GM23248 (cell line): ENCODE measurements around the gene ZFP69. TPM values are rescaled to one million over a fixed set of nuclear protein-coding genes. Genes with fewer than 3 reads are reported as not detected.

Experiments
- DNase-seq: peaks from one replicate; pipeline ENCODE4 v3.0.0-alpha.2; 2015
- H2AFZ ChIP-seq: fragments of 200-600 bp; sonication (generic); 2 replicates; pipeline ENCODE4 v1.6.1; 2016; ENCODE audit warnings: antibody characterized with exemption
- H3F3A ChIP-seq: fragments of 200-600 bp; sonication (generic); 2 replicates; pipeline ENCODE4 v1.6.1; 2016; ENCODE audit warnings: mild to moderate bottlenecking, antibody characterized with exemption, mixed run types; ENCODE audit not compliant: insufficient read depth
- H3K27ac ChIP-seq: fragments of 200-600 bp; sonication (generic); 2 replicates; pipeline ENCODE4 v1.5.1; 2016; ENCODE audit warnings: mild to moderate bottlenecking
- H3K27me3 ChIP-seq: fragments of 200-600 bp; sonication (generic); replicated peaks from 2 replicates; pipeline ENCODE4 v1.6.1; 2016; ENCODE audit warnings: mild to moderate bottlenecking; ENCODE audit not compliant: insufficient read depth
- H3K36me3 ChIP-seq: fragments of 200-600 bp; sonication (generic); 2 replicates; pipeline ENCODE4 v1.6.1; 2016; ENCODE audit warnings: low read depth, mild to moderate bottlenecking
- H3K4me1 ChIP-seq: fragments of 200-600 bp; sonication (generic); 2 replicates; pipeline ENCODE4 v1.6.1; 2016; ENCODE audit warnings: mild to moderate bottlenecking; ENCODE audit not compliant: insufficient read depth
- H3K4me2 ChIP-seq: fragments of 200-600 bp; sonication (generic); one replicate; pipeline ENCODE4 v1.6.1; 2016; ENCODE audit warnings: mild to moderate bottlenecking; ENCODE audit not compliant: unreplicated experiment
- H3K4me3 ChIP-seq: fragments of 200-600 bp; sonication (generic); 2 replicates; pipeline ENCODE4 v1.5.1; 2016; ENCODE audit warnings: mild to moderate bottlenecking
- H3K79me2 ChIP-seq: fragments of 200-600 bp; sonication (generic); 2 replicates; pipeline ENCODE4 v1.6.1; 2016; ENCODE audit warnings: mild to moderate bottlenecking; ENCODE audit not compliant: insufficient read depth
- H3K9ac ChIP-seq: fragments of 200-600 bp; sonication (generic); 2 replicates; pipeline ENCODE4 v1.6.1; 2016; ENCODE audit warnings: mild to moderate bottlenecking
- H3K9me2 ChIP-seq: fragments of 200-600 bp; sonication (generic); 2 replicates; pipeline ENCODE4 v1.6.1; 2016; ENCODE audit warnings: mixed run types, mild to moderate bottlenecking, moderate library complexity; ENCODE audit not compliant: insufficient read depth
- H3K9me3 ChIP-seq: fragments of 200-600 bp; sonication (generic); one replicate; pipeline ENCODE4 v1.6.1; 2017; ENCODE audit warnings: low read depth
- H4K20me1 ChIP-seq: fragments of 200-600 bp; sonication (generic); 2 replicates; pipeline ENCODE4 v1.6.0; 2016; ENCODE audit not compliant: insufficient read depth
- EZH2 ChIP-seq: fragments of 200-600 bp; sonication (generic); IDR thresholded peaks from 2 replicates; pipeline ENCODE4 v1.6.1; 2018; ENCODE audit warnings: antibody characterized with exemption, mild to moderate bottlenecking; ENCODE audit not compliant: insufficient read depth, poor library complexity, severe bottlenecking
- EZH2phosphoT487 ChIP-seq: fragments of 200-600 bp; sonication (generic); IDR thresholded peaks from 2 replicates; pipeline ENCODE4 v1.6.1; 2018; ENCODE audit warnings: antibody characterized with exemption, moderate library complexity, mild to moderate bottlenecking, low read depth; ENCODE audit not compliant: insufficient read depth
- WGBS, 2 experiments: methylation state at CpG; one replicate each; pipeline ENCODE4 v1.1.6; 2015 to 2017; ENCODE audit warnings: low lambda C conversion rate in 2 of 2, low coverage in 1 of 2; ENCODE audit errors: missing lambda C conversion rate in 2 of 2; 5-methylcytosine and 5-hydroxymethylcytosine counted together
- in situ Hi-C: fragments of 300-500 bp; cut with MboI; formaldehyde crosslinking; loops from 2 replicates; pipeline ENCODE4 v1.15.0; 2020
- polyA plus RNA-seq: library from polyadenylated mRNA; unstranded; fragments of >200 nt; fragmentation: Nextera tagmentation; extraction: Ambion mirVana; gene quantifications from 2 replicates; pipeline ENCODE4 v1.2.1, GENCODE V29; 2016
- total RNA-seq: library from RNA; depleted of rRNA; stranded (reverse); fragments of >200 nt; shearing (Covaris generic); gene quantifications from 2 replicates; pipeline ENCODE4 v1.2.3, GENCODE V29; 2014

Gene ZFP69
- total and polyA plus RNA-seq, 2 experiments from 2014 or later, result 1.9 to 3.8 TPM

DNA sequence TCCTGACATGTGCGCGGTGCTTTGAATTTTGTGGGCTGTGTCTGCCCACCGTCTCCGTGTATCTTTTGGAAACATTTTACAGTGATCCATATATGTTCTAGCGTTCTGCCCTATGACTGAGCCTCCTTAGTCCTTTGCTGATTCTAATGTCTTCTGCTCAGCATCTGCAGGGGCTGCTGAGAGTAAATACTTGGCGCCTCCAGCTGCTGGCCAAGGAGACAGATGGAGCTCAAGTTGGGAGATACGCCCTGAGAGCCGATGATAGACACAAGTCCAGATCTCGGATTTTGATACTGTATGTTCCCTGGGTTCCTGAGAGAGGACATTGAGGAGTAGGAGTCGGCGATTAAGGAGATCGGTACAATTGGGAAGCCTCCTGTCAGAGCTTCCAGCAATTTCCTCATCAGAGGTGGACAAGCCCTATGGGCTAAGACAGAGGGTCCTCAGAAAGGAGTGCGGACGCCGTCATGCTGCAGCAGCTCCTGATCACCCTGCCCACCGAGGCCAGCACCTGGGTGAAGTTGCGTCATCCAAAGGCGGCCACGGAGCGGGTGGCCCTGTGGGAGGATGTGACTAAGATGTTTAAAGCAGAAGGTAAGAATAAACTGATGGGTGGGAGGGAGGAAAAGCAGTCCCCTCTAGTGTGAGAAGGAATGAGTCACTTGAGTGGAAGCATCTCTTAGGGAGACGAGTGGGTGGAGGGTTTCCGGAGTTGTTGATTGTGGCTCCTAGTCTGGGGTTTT is 26.4 kb upstream of the ZFP69 start:
- no peaks in the 10 kb centered on the region for H3K9me3 ChIP-seq
- H3K4me3 ChIP-seq, result peak overlapping the region; percentile 82
- H3K4me2 ChIP-seq, result peak overlapping the region; percentile 87
- peak; percentile 76 for DNase-seq
- 0 out of 2 replicates have a peak, but pooled peaks cover 4% of the 10 kb centered on the region for H3K4me1 ChIP-seq
- H3K9me2 ChIP-seq, result no peaks in the 10 kb centered on the region
- H3K36me3 ChIP-seq, result peaks cover 13% of the 10 kb centered on the region; the same call in 1 of the 2 replicates
- H3K79me2 ChIP-seq, result peaks cover 31% of the 10 kb centered on the region
- peak overlapping the region; percentile 90 for H3K9ac ChIP-seq
- H3K27me3 ChIP-seq, result no peaks in the 10 kb centered on the region
- in situ Hi-C loops, result no loop called here
- peak overlapping the region; percentile 95 for H2AFZ ChIP-seq
- WGBS, 2 experiments, result 16 to 17% methylated on average over 22 of the region's 22 CpGs
- peak overlapping the region; percentile 90 for H3K27ac ChIP-seq
- TF ChIP-seq EZH2phosphoT487, result no peak
- no peaks in the 10 kb centered on the region for H4K20me1 ChIP-seq
- peaks cover 19% of the 10 kb centered on the region for H3F3A ChIP-seq

- Histone ChIP-seq H3K36me3 (peaks cover 18% of the 10 kb centered on the region), H3F3A (peaks cover 19% of the 10 kb centered on the region), H2AFZ (peak overlapping the region; percentile 95), H3K4me1 (0 out of 2 replicates have a peak, but pooled peaks cover 4% of the 10 kb centered on the region), H3K79me2 (peaks cover 34% of the 10 kb centered on the region), H3K4me2 (peak overlapping the region; percentile 87), H3K9ac (peak overlapping the region; percentile 90), H3K4me3 (peak overlapping the region; percentile 82), H4K20me1 (no peaks in the 10 kb centered on the region), H3K27ac (peak overlapping the region; percentile 90), H3K9me3 (no peaks in the 10 kb centered on the region), H3K9me2 (no peaks in the 10 kb centered on the region), H3K27me3 (no peaks in the 10 kb centered on the region)
- DNase-seq, result no peak
- WGBS, 2 experiments, result 100% methylated on average over 1 of the region's 1 CpG
- in situ Hi-C loops, result no loop called here
- TF ChIP-seq EZH2phosphoT487 (no peak), EZH2 (no peak)
These were observed 25.9 kb upstream of the ZFP69 start for GRCh38 chr1:40451238-40451585.

GRCh38 chr1:40454873-40455272 is 22.2 kb upstream of the ZFP69 start:
- 85 to 88% methylated on average over 1 of the region's 1 CpG for WGBS, 2 experiments
- in situ Hi-C loops, result no loop called here
- DNase-seq, result no peak
- Histone ChIP-seq H3K4me1 (no peaks in the 10 kb centered on the region), H3K9ac (no peak overlapping the region), H3K9me3 (peaks cover 5% of the 10 kb centered on the region), H4K20me1 (no peaks in the 10 kb centered on the region), H3K27ac (no peak overlapping the region), H3K4me2 (no peak overlapping the region), H2AFZ (no peak overlapping the region), H3K27me3 (no peaks in the 10 kb centered on the region), H3K36me3 (peaks cover 55% of the 10 kb centered on the region), H3K9me2 (no peaks in the 10 kb centered on the region), H3K4me3 (no peak overlapping the region), H3K79me2 (peaks cover 36% of the 10 kb centered on the region), H3F3A (peaks cover 15% of the 10 kb centered on the region)
- TF ChIP-seq EZH2phosphoT487, result no peak
- TF ChIP-seq EZH2, result no peak

DNA sequence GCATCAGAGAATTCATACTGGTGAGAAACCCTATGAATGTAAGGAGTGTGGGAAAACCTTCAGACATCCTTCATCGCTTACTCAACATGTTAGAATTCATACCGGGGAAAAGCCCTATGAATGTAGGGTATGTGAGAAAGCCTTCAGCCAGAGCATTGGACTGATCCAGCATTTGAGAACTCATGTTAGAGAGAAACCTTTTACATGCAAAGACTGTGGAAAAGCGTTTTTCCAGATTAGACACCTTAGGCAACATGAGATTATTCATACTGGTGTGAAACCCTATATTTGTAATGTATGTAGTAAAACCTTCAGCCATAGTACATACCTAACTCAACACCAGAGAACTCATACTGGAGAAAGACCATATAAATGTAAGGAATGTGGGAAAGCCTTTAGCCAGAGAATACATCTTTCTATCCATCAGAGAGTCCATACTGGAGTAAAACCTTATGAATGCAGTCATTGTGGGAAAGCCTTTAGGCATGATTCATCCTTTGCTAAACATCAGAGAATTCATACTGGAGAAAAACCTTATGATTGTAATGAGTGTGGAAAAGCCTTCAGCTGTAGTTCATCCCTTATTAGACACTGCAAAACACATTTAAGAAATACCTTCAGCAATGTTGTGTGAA is 14.0 kb upstream of the ZFP69 start:
- H3K9me2 ChIP-seq, result no peaks in the 10 kb centered on the region
- no peak overlapping the region for H3K4me2 ChIP-seq
- in situ Hi-C loops, result no loop called here
- H3K27me3 ChIP-seq, result no peaks in the 10 kb centered on the region
- no peak overlapping the region for H2AFZ ChIP-seq
- no peaks in the 10 kb centered on the region for H3K79me2 ChIP-seq
- no peak overlapping the region for H3K27ac ChIP-seq
- peaks cover 21% of the 10 kb centered on the region for H3F3A ChIP-seq
- peaks cover 83% of the 10 kb centered on the region for H3K36me3 ChIP-seq
- peak; percentile 31 for DNase-seq
- WGBS, 2 experiments, result 92 to 95% methylated on average over 3 of the region's 3 CpGs
- H3K9me3 ChIP-seq, result peaks cover 25% of the 10 kb centered on the region
- H3K4me3 ChIP-seq, result no peak overlapping the region
- H3K4me1 ChIP-seq, result no peaks in the 10 kb centered on the region
- no peak overlapping the region for H3K9ac ChIP-seq
- TF ChIP-seq EZH2phosphoT487, result no peak
- TF ChIP-seq EZH2, result no peak
- H4K20me1 ChIP-seq, result no peaks in the 10 kb centered on the region
